Cardiac fibroblast (primary cell): ENCODE results near the gene RAB11FIP4.
A peak's percentile ranks its signal among the peaks of the same experiment; 100 is the strongest.

Source experiments
- DNase-seq, 2 donors: peaks; one replicate each; pipeline versions ENCODE4 v3.0.0 to v3.0.0-alpha.2; 2010; ENCODE audit warnings: low read depth in 2 of 2
- H3K4me3 ChIP-seq, 2 donors: replicated peaks in 1 of 2; 1 replicate in 1 of 2; 2 replicates in 1 of 2; pipeline ENCODE4 v1.5.1; 2011; ENCODE audit warnings: low read depth in 2 of 2, low read length in 2 of 2, mild to moderate bottlenecking in 2 of 2, moderate library complexity in 1 of 2
- TF ChIP-seq, protein P1 (sequence below): IDR thresholded peaks from one replicate; pipeline ENCODE4 v1.5.1; 2011; ENCODE audit warnings: low read depth, mild to moderate bottlenecking, low read length, inconsistent platforms

Gene RAB11FIP4

DNA sequence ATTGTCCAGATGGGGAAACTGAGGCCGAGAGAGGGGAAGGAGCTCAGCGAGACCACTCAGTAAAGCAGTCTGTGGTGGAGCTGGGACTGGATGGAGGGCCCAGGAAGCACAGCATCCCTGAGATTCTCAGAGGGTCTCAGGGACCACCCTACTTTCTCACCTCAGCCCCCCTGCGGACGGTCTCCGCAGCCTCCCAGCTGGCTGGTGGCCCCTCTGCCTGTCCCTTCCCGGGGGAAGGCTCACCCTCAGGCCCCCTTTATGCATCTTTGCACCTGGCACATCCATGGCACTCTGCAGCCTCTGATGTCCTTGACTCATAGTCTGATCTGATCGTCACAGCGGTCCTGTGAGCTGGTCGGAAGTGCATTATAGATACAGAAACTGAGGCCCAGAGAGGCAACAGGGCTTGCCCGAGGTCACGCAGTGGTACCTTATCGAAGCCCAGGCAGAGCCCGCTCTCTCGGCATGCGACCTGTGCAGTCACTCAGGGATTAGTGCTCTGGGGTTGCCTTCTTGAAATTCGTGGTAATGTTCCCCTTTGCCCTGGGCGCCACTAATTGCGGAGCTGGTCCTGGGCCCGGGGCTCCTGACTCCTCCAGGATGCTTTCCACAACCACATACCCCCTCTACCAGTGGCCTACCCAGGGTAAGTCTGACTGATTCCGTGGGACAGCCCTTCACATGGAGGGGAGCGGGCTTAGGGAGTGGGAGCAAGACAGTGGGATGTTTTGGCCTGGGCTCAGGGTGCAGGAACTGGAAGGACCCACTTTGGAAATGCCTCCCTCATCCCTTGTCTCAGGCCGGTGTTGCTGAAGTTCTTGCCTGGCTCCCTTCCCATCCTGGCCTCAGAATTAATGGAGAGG is 24.4 kb downstream of the RAB11FIP4 start:
- H3K4me3 ChIP-seq: no peak overlapping the region
- no peak for DNase-seq
- TF ChIP-seq, protein P1, sequence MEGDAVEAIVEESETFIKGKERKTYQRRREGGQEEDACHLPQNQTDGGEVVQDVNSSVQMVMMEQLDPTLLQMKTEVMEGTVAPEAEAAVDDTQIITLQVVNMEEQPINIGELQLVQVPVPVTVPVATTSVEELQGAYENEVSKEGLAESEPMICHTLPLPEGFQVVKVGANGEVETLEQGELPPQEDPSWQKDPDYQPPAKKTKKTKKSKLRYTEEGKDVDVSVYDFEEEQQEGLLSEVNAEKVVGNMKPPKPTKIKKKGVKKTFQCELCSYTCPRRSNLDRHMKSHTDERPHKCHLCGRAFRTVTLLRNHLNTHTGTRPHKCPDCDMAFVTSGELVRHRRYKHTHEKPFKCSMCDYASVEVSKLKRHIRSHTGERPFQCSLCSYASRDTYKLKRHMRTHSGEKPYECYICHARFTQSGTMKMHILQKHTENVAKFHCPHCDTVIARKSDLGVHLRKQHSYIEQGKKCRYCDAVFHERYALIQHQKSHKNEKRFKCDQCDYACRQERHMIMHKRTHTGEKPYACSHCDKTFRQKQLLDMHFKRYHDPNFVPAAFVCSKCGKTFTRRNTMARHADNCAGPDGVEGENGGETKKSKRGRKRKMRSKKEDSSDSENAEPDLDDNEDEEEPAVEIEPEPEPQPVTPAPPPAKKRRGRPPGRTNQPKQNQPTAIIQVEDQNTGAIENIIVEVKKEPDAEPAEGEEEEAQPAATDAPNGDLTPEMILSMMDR: no peak

GRCh38 chr17:31416503-31416923 is 25.0 kb downstream of the RAB11FIP4 start:
- H3K4me3 ChIP-seq: no peak overlapping the region
- TF ChIP-seq, protein P1: no peak
- peak in 1 of 2 donors; percentile 32 for DNase-seq

DNA sequence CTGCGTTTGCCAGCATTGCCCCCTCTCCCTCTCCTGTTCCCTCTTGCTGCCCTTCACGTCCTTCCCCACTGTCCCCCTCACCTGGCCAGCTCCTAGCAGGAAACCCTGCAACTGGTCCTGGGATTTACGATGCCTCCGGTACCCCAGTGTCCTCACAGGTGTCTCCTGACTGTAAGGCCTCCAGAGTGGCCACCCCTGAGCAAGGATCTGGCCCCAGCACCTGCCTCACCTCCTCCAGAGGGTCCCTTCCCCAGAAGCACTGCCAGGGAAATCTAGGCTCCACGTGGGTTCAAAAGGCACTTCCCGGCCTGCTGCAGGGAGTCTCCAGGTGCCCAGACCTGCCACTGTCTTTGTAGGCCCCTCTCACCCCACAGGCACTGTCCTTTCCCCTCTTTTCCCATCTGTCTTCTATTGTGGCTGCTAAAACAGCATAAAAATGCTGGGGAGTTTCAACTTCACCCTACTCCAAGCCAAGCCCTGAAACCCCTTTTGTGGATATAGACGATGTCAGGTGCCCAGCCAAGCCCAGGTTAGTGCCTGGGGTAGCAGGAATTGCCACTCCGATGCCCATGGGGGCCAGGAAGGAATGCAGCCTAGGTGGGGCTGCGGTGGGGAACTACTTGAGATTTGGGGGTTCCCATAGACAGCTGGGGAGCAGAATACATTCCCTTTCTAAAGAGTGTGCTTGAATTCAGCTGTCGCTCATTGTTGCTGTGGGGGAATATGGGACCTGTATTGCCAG is 25.7 kb downstream of the RAB11FIP4 start:
- DNase-seq: no peak
- no peak overlapping the region for H3K4me3 ChIP-seq
- TF ChIP-seq, protein P1: no peak

DNA sequence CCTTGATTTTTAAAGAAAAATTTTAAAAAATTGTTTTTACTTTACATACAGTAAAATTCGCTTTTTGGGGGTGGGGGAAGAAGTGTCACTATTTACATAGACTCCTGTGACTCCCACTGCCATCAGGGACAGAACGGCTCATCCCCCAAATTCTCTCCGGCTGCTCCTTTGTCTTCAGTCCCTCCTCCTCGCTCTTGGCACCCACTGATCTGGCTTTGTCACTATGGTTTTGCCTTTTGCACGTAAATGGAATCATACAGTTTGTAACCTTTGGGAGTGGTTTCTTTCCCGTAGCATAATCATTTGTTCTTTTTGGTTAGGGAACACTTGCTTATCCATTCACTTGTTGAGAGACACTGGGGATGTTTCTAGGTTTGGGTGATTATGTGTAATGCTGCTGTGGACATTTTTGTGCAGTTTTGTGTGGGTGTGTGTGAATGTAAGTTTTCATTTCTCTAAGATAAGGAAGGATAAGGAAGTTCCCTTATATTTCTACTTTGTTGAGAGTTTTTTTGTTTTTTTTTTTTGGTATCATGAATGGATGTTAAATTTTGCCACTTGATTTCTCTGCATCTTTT is 27.4 kb downstream of the RAB11FIP4 start:
- no peak for DNase-seq
- TF ChIP-seq, protein P1: no peak

DNA sequence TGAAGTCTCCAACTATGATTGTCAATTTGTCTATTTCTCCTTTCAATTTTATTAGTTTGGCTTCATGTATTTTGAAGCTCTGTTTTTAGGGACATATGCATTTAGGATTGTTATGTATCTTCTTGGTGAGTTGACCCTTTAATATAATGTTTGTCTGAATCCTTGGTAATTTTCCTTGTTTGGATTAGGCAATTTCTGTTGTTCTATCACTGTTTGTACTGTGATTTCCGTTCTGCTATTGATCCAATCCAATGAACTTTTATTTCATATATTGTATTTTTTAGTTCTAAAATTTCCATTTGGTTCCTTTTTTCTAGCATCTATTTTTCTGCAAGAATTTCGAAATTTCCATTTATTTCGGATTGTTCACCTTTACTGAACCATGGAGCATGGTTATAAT is 31.0 kb downstream of the RAB11FIP4 start:
- TF ChIP-seq, protein P1: no peak
- DNase-seq: no peak
- H3K4me3 ChIP-seq: no peak overlapping the region

More for the DNA sequence above, 27.4 kb downstream of the RAB11FIP4 start:
- H3K4me3 ChIP-seq: no peak overlapping the region

GRCh38 chr17:31424944-31425281 is 33.4 kb downstream of the RAB11FIP4 start:
- DNase-seq: no peak
- TF ChIP-seq, protein P1: no peak
- H3K4me3 ChIP-seq: no peak overlapping the region
